Putamen (tissue), 1 donor: ENCODE measurements around the gene RADIL.
A peak's percentile ranks its signal among the peaks of the same experiment; 100 is the strongest.

Experiments used
- DNase-seq: peaks from one replicate; pipeline ENCODE4 v3.0.0-alpha.2; 2016; ENCODE audit warnings: low spot score

RADIL gene

GRCh38 chr7:4754433-4755010, 129.0 kb downstream of the RADIL start:
- DNase-seq, result no peak

DNA sequence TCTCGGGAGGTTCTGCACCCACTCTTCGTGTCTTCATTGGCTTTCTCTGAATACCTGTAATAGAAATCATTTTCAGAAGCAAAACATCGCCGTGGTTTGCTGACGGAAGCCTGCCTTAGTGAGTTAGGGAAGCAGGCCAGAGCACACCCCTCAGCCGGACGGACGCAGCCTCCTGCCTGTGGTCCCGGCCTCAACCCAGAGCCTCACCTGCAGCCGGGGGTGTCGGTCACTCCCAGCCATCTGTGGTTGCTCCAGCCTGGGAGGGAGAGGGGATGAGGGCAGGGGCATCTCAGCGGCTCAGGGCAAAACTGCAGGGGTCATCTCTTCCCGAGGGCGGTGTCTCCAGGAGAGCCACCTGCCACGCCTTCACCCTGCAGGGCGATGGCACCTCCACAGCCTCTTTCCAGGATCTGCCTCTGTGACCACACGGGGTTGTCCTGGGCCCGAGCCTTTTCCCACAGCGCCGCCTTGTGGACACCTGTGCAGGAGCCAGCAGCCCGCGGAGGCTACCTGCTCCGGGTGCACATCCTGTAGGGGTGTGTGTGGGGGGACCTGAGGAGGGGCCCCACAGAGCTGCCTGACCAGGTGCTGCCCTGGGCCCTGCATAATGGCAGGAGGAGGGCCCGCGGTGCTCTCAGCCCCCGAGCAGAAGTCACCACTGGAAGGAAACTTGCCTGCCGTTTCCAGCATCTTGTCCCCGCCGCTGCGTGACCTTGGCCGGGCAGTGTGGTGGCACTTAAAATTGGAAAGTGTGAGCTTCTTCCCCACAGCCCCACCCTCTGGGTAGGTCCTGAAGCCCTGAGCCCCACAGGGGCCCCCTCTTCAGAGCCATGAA, 129.7 kb downstream of the RADIL start:
- DNase-seq, result peak; percentile 58

DNA sequence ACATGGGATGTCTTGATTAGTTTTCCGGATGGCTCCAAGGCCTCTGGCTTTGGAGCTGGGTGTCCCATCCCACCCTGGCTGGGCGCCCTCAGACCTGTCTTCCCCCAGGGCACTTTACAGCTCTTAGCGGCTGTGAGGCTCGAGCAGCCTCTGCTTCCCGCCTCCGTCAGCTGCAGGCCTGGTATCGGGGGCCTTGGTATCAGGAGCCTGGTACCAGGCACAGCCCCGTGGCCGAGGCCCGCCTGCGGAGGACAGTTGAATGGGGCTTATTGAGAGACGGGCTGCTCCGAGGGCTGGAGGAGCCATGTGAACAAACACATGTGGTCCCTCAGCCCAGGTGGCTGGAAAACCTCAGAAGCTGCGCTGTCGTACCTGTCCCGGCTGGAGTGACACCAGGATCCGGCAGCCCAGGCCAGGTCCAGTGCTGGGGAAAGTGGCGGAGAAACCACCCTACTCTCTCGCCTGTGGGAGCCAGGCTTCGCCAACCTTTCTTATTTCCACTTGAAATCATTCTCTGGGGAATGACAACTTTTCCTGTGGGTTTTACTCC, 132.0 kb downstream of the RADIL start:
- DNase-seq, result peak; percentile 74

GRCh38 chr7:4749798-4750197, 133.7 kb downstream of the RADIL start:
- DNase-seq, result no peak

DNA sequence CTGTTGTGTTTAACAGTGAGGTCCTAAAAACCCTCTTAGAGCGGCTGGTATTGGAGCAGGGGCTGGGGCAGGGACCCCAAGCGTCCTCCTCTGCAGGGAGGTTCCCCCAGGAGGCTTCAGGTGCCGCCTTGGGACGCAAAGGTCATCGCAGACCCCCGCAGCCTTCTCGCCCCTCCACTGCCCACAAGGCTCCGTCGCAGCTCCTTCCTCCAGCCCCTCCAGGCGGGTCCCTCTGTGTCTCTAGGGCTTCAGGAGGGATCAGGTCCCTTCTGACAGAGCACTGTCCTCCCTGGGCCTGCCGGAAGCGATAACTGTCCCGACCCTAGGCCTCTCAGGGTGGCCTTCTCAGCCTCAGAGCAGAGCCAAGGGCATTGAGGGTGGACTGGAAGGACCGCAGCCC, 134.2 kb downstream of the RADIL start:
- no peak for DNase-seq
